ENCODE measurements around the gene RASA2. TPM values are rescaled to one million over a fixed set of nuclear protein-coding genes. Genes with fewer than 3 reads are reported as not detected.

The RASA2 gene
- total RNA-seq, 6 donors from 2014 or later, result 11.7 to 41.5 (median 21.3) TPM

GRCh38 chr3:141648055-141648910 is 161.5 kb downstream of the RASA2 start:
- Histone ChIP-seq H3K4me1 (peaks cover 0 to 5% (median 2%) of the 10 kb centered on the region in 4 donors), H3K27ac (no peak overlapping the region), H3K9me3 (no peaks in the 10 kb centered on the region), H3K27me3 (no peaks in the 10 kb centered on the region), H3K4me3 (no peak overlapping the region), H3K36me3 (no peaks in the 10 kb centered on the region)
- TF ChIP-seq POLR2AphosphoS5 (IDR thresholded peaks at IDR 0.05) (no peak), EP300 (IDR thresholded peaks at IDR 0.05) (no peak), POLR2A (IDR thresholded peaks at IDR 0.05) (no peak), CTCF (IDR thresholded peaks at IDR 0.05) (no peak)
- ATAC-seq (ENCODE audit: low FRiP score in 2 of 2) (no peak), DNase-seq (no peak)
- WGBS, 2 donors, result 70 to 89% methylated on average over 9 of the region's 9 CpGs

GRCh38 chr3:141649871-141650270 is 163.0 kb downstream of the RASA2 start:
- ATAC-seq (ENCODE audit: low FRiP score in 2 of 2), result no peak
- no peak for DNase-seq
- no peaks in the 10 kb centered on the region for H3K9me3 ChIP-seq
- TF ChIP-seq EP300 (IDR thresholded peaks at IDR 0.05) (no peak), CTCF (IDR thresholded peaks at IDR 0.05) (no peak), POLR2AphosphoS5 (IDR thresholded peaks at IDR 0.05) (no peak), POLR2A (IDR thresholded peaks at IDR 0.05) (no peak)
- peaks cover 0 to 4% (median 1%) of the 10 kb centered on the region in 4 donors for H3K4me1 ChIP-seq
- H3K27me3 ChIP-seq, result no peaks in the 10 kb centered on the region
- no peak overlapping the region for H3K27ac ChIP-seq
- no peak overlapping the region for H3K4me3 ChIP-seq
- WGBS, 2 donors, result 60 to 91% methylated on average over 3 of the region's 3 CpGs
- no peaks in the 10 kb centered on the region for H3K36me3 ChIP-seq

- H3K4me3 ChIP-seq, result no peak overlapping the region
- peaks cover 0 to 4% (median 0%) of the 10 kb centered on the region in 4 donors for H3K4me1 ChIP-seq
- no peak for TF ChIP-seq CTCF (IDR thresholded peaks at IDR 0.05)
- TF ChIP-seq POLR2A (IDR thresholded peaks at IDR 0.05), result no peak
- no peak for TF ChIP-seq POLR2AphosphoS5 (IDR thresholded peaks at IDR 0.05)
- TF ChIP-seq EP300 (IDR thresholded peaks at IDR 0.05), result no peak
- no peaks in the 10 kb centered on the region for H3K9me3 ChIP-seq
- H3K36me3 ChIP-seq, result no peaks in the 10 kb centered on the region
- DNase-seq (no peak), ATAC-seq (ENCODE audit: low FRiP score in 2 of 2) (no peak)
- WGBS, 2 donors, result 97 to 100% methylated on average over 2 of the region's 2 CpGs
- no peaks in the 10 kb centered on the region for H3K27me3 ChIP-seq
- H3K27ac ChIP-seq, result no peak overlapping the region
Measured at GRCh38 chr3:141650783-141651182, 164.0 kb downstream of the RASA2 start.

- H3K9me3 ChIP-seq, result no peaks in the 10 kb centered on the region
- DNase-seq (no peak), ATAC-seq (ENCODE audit: low FRiP score in 2 of 2) (no peak)
- peaks cover 0 to 4% (median 0%) of the 10 kb centered on the region in 4 donors for H3K4me1 ChIP-seq
- no peak overlapping the region for H3K4me3 ChIP-seq
- H3K27ac ChIP-seq, result no peak overlapping the region
- 48 to 94% methylated on average over 2 of the region's 2 CpGs for WGBS, 2 donors
- H3K27me3 ChIP-seq, result no peaks in the 10 kb centered on the region
- TF ChIP-seq EP300 (IDR thresholded peaks at IDR 0.05) (no peak), POLR2AphosphoS5 (IDR thresholded peaks at IDR 0.05) (no peak), POLR2A (IDR thresholded peaks at IDR 0.05) (no peak), CTCF (IDR thresholded peaks at IDR 0.05) (no peak)
- H3K36me3 ChIP-seq, result no peaks in the 10 kb centered on the region
Measured at GRCh38 chr3:141651409-141651808, 164.6 kb downstream of the RASA2 start.

- no peak overlapping the region for H3K27ac ChIP-seq
- no peaks in the 10 kb centered on the region for H3K4me1 ChIP-seq
- ATAC-seq (ENCODE audit: low FRiP score in 2 of 2), result no peak
- no peak overlapping the region for H3K4me3 ChIP-seq
- H3K36me3 ChIP-seq, result no peaks in the 10 kb centered on the region
- DNase-seq, result no peak
- H3K9me3 ChIP-seq, result no peaks in the 10 kb centered on the region
- TF ChIP-seq POLR2A (IDR thresholded peaks at IDR 0.05) (no peak), EP300 (IDR thresholded peaks at IDR 0.05) (no peak), CTCF (IDR thresholded peaks at IDR 0.05) (no peak), POLR2AphosphoS5 (IDR thresholded peaks at IDR 0.05) (no peak)
- WGBS, 2 donors, result 72 to 87% methylated on average over 5 of the region's 5 CpGs
- H3K27me3 ChIP-seq, result no peaks in the 10 kb centered on the region
Measured at GRCh38 chr3:141652349-141652748, 165.5 kb downstream of the RASA2 start.

Data from upper lobe of left lung (tissue), 6 donors.